ENCODE measurements around the gene NFIC.
"Not testable (repeated sequence)": the region's sequence is repeated elsewhere in the genome, so short reads cannot be mapped to it uniquely, and the experiment has no call there.

Gene NFIC

GRCh38 chr19:3494051-3494450 lies 127.7 kb downstream of the NFIC start:
- in situ Hi-C loops (cut with MboI; ENCODE audit: low pct_unique_long_range_greater_than_20kb, low sequenced_read_pairs) = no loop called here
- DNase-seq = no peak

GRCh38 chr19:3494559-3494958 lies 128.2 kb downstream of the NFIC start:
- in situ Hi-C loops (cut with MboI; ENCODE audit: low pct_unique_long_range_greater_than_20kb, low sequenced_read_pairs) = no loop called here
- no peak for DNase-seq

GRCh38 chr19:3496392-3497273 lies 130.2 kb downstream of the NFIC start:
- DNase-seq = no peak
- in situ Hi-C loops (cut with MboI; ENCODE audit: low pct_unique_long_range_greater_than_20kb, low sequenced_read_pairs) = no loop called here

GRCh38 chr19:3497757-3498520 lies 131.6 kb downstream of the NFIC start:
- in situ Hi-C loops (cut with MboI; ENCODE audit: low pct_unique_long_range_greater_than_20kb, low sequenced_read_pairs) = no loop called here
- DNase-seq = no peak

GRCh38 chr19:3499738-3500428 lies 133.5 kb downstream of the NFIC start:
- DNase-seq = no peak
- in situ Hi-C loops (cut with MboI; ENCODE audit: low pct_unique_long_range_greater_than_20kb, low sequenced_read_pairs) = no loop called here

- peak; percentile 97 for DNase-seq
- in situ Hi-C loops (cut with MboI; ENCODE audit: low pct_unique_long_range_greater_than_20kb, low sequenced_read_pairs) = no loop called here
These were observed 134.2 kb downstream of the NFIC start, which contains the start of gene DOHH for GRCh38 chr19:3500429-3501101. Gene DOHH, minus strand, starts transcription at chr19:3500674. Its CDS starts 3,860 bp downstream, at chr19:3496814.

GRCh38 chr19:3501780-3502179 lies 135.4 kb downstream of the NFIC start:
- no peak for DNase-seq
- in situ Hi-C loops (cut with MboI; ENCODE audit: low pct_unique_long_range_greater_than_20kb, low sequenced_read_pairs) = no loop called here

- no peak for DNase-seq
- in situ Hi-C loops (cut with MboI; ENCODE audit: low pct_unique_long_range_greater_than_20kb, low sequenced_read_pairs) = no loop called here
These were observed 136.7 kb downstream of the NFIC start for GRCh38 chr19:3503036-3503572.

GRCh38 chr19:3504735-3505134 lies 138.4 kb downstream of the NFIC start:
- in situ Hi-C loops (cut with MboI; ENCODE audit: low pct_unique_long_range_greater_than_20kb, low sequenced_read_pairs) = no loop called here

GRCh38 chr19:3505598-3506383 lies 139.4 kb downstream of the NFIC start, which contains the start of gene FZR1:
Gene FZR1, plus strand, starts transcription at chr19:3506311. Its CDS starts 16,679 bp downstream, at chr19:3522990.
- in situ Hi-C loops (cut with MboI; ENCODE audit: low pct_unique_long_range_greater_than_20kb, low sequenced_read_pairs) = no loop called here
- peak; percentile 98 for DNase-seq

More at GRCh38 chr19:3504735-3505134, 138.4 kb downstream of the NFIC start:
- DNase-seq = no peak

GRCh38 chr19:3506384-3507340 lies 140.3 kb downstream of the NFIC start:
- no peak for DNase-seq

GRCh38 chr19:3507371-3508120 lies 141.2 kb downstream of the NFIC start:
- in situ Hi-C loops (cut with MboI; ENCODE audit: low pct_unique_long_range_greater_than_20kb, low sequenced_read_pairs) = no loop called here
- DNase-seq = no peak

More at GRCh38 chr19:3506384-3507340, 140.3 kb downstream of the NFIC start:
- in situ Hi-C loops (cut with MboI; ENCODE audit: low pct_unique_long_range_greater_than_20kb, low sequenced_read_pairs) = no loop called here

- in situ Hi-C loops (cut with MboI; ENCODE audit: low pct_unique_long_range_greater_than_20kb, low sequenced_read_pairs); DNase-seq: not testable (repeated sequence)
These were observed 141.8 kb downstream of the NFIC start for GRCh38 chr19:3508121-3508661.

- no peak for DNase-seq
- in situ Hi-C loops (cut with MboI; ENCODE audit: low pct_unique_long_range_greater_than_20kb, low sequenced_read_pairs) = no loop called here
These were observed 142.6 kb downstream of the NFIC start for GRCh38 chr19:3508771-3509535.

- no peak for DNase-seq
- in situ Hi-C loops (cut with MboI; ENCODE audit: low pct_unique_long_range_greater_than_20kb, low sequenced_read_pairs) = no loop called here
These were observed 143.2 kb downstream of the NFIC start for GRCh38 chr19:3509566-3509989.

Data from KBM-7 (cell line).